Stomach (tissue), 4 donors: Measurements from ENCODE around the gene GALK2.

Source experiments
- CTCF ChIP-seq, 7 experiments: fragments of 450-650 bp in 4 of 7; fragments of 200-600 bp in 3 of 7; sonication (generic) in 3 of 7; IDR thresholded peaks; one replicate each; pipeline ENCODE4 v1.5.1; 2016 to 2019; ENCODE audit warnings: antibody characterized with exemption in 7 of 7, control low read depth in 2 of 7, mild to moderate bottlenecking in 1 of 7
- EP300 ChIP-seq: sonication (generic); formaldehyde crosslinking; IDR thresholded peaks from one replicate; pipeline ENCODE4 v1.6.1; 2017; ENCODE audit warnings: antibody characterized with exemption
- POLR2A ChIP-seq, 4 donors: fragments of 450-650 bp; IDR thresholded peaks; one replicate each; pipeline ENCODE4 v1.6.1; 2016; ENCODE audit warnings: antibody characterized with exemption in 4 of 4, control low read depth in 2 of 4, mild to moderate bottlenecking in 1 of 4, moderate library complexity in 1 of 4
- POLR2AphosphoS5 ChIP-seq, 3 donors: sonication (generic); formaldehyde crosslinking; IDR thresholded peaks; one replicate each; pipeline ENCODE4 v1.6.1; 2016; ENCODE audit warnings: antibody characterized with exemption in 3 of 3

- no peak for TF ChIP-seq POLR2A (IDR thresholded peaks at IDR 0.05)
- TF ChIP-seq CTCF (IDR thresholded peaks at IDR 0.05), result no peak
- TF ChIP-seq POLR2AphosphoS5 (IDR thresholded peaks at IDR 0.05), result no peak
- TF ChIP-seq EP300, result no peak
Measured at GRCh38 chr15:49314716-49315115, 144.7 kb downstream of the GALK2 start.
